ENCODE results near the gene TSLP. TPM values are rescaled to one million over a fixed set of nuclear protein-coding genes. Genes with fewer than 3 reads are reported as not detected.

The TSLP gene
- polyA plus RNA-seq, 3 donors: 0.11 TPM; not detected in 2

DNA sequence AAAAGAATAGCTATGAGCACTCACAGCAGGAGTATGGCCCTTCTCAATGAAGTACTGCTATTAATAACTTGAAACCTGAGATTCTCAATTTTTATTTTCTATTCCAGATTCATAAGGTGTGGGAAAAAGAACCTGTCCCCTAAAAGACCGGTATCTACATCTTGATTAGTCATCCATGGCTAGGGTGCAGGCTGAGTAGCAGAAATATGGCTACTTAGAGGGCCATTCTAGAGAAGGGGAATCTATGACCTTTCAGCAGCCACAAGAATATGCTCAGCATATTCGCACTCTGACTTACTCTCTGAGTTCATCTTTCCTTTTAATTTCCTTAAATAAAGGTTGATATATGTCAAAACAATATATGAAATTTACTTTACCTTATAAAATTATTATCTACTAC is 48.3 kb downstream of the TSLP start:
- H3K79me2 ChIP-seq (ENCODE audit: insufficient read depth, low read length): no peaks in the 10 kb centered on the region
- H3K4me3 ChIP-seq (replicated peaks in 1 of 3; ENCODE audit: low read depth in 2 of 3, low read length in 3 of 3): no peak overlapping the region
- intact Hi-C loops (cut with micrococcal nuclease): no loop called here
- H3K4me3 Mint-ChIP-seq: no peak overlapping the region
- no peak for TF ChIP-seq CTCF (IDR thresholded peaks at IDR 0.05)
- no peak overlapping the region for H3K27ac ChIP-seq (ENCODE audit: low read depth in 1 of 2, low read length in 2 of 2)
- no peak for DNase-seq
- H4K20me1 ChIP-seq (ENCODE audit: insufficient read depth, low read length): no peaks in the 10 kb centered on the region
- no peaks in the 10 kb centered on the region for H3K27me3 Mint-ChIP-seq (ENCODE audit: low read depth in 3 of 3)
- no peaks in the 10 kb centered on the region for H3K9me3 ChIP-seq (replicated peaks in 1 of 2; ENCODE audit: control insufficient read depth in 1 of 2, insufficient read depth in 1 of 2, low read length in 2 of 2)
- peaks cover 75 to 79% of the 10 kb centered on the region in 2 donors for H3K36me3 ChIP-seq (replicated peaks in 1 of 2; ENCODE audit: control insufficient read depth in 1 of 2, insufficient read depth in 2 of 2, low read length in 2 of 2)
- peaks cover 50 to 59% of the 10 kb centered on the region in 2 donors for H3K36me3 Mint-ChIP-seq
- H3K4me1 Mint-ChIP-seq: peaks cover 15% of the 10 kb centered on the region
- no peak overlapping the region for H3K4me2 ChIP-seq (replicated peaks; ENCODE audit: extremely low read depth, low read length, poor library complexity, severe bottlenecking)
- no CpG with 5 or more reads among the region's 2 CpGs for WGBS (ENCODE audit: insufficient coverage)
- no peak overlapping the region for H2AFZ ChIP-seq (ENCODE audit: insufficient read depth, low read depth, low read length, poor library complexity, severe bottlenecking)
- H3K4me1 ChIP-seq (ENCODE audit: control insufficient read depth in 1 of 2, insufficient read depth in 2 of 2, low read length in 2 of 2): peaks cover 13 to 17% of the 10 kb centered on the region in 2 donors
- no peaks in the 10 kb centered on the region for H3K27me3 ChIP-seq (ENCODE audit: control insufficient read depth in 2 of 2, insufficient read depth in 2 of 2, low read length in 2 of 2)
- no peak overlapping the region for H3K27ac Mint-ChIP-seq
- no peaks in the 10 kb centered on the region for H3K9me3 Mint-ChIP-seq
- H3K9ac ChIP-seq (ENCODE audit: insufficient read depth, low read length, poor library complexity, severe bottlenecking): no peak overlapping the region

GRCh38 chr5:111120911-111121310 is 49.4 kb downstream of the TSLP start:
- H3K4me2 ChIP-seq (replicated peaks; ENCODE audit: extremely low read depth, low read length, poor library complexity, severe bottlenecking): no peak overlapping the region
- peaks cover 13 to 16% of the 10 kb centered on the region in 2 donors for H3K4me1 ChIP-seq (ENCODE audit: control insufficient read depth in 1 of 2, insufficient read depth in 2 of 2, low read length in 2 of 2)
- H3K27ac Mint-ChIP-seq: no peak overlapping the region
- H3K27ac ChIP-seq (ENCODE audit: low read depth in 1 of 2, low read length in 2 of 2): no peak overlapping the region
- H3K9ac ChIP-seq (ENCODE audit: insufficient read depth, low read length, poor library complexity, severe bottlenecking): no peak overlapping the region
- intact Hi-C loops (cut with micrococcal nuclease): no loop called here
- no peak for TF ChIP-seq CTCF (IDR thresholded peaks at IDR 0.05)
- H3K36me3 Mint-ChIP-seq: peaks cover 54 to 63% of the 10 kb centered on the region in 2 donors
- H2AFZ ChIP-seq (ENCODE audit: insufficient read depth, low read depth, low read length, poor library complexity, severe bottlenecking): no peak overlapping the region
- no CpG with 5 or more reads among the region's 2 CpGs for WGBS (ENCODE audit: insufficient coverage)
- no peak for DNase-seq
- no peak overlapping the region for H3K4me3 Mint-ChIP-seq
- H3K79me2 ChIP-seq (ENCODE audit: insufficient read depth, low read length): no peaks in the 10 kb centered on the region
- no peak overlapping the region for H3K4me3 ChIP-seq (replicated peaks in 1 of 3; ENCODE audit: low read depth in 2 of 3, low read length in 3 of 3)
- H4K20me1 ChIP-seq (ENCODE audit: insufficient read depth, low read length): no peaks in the 10 kb centered on the region
- H3K9me3 ChIP-seq (replicated peaks in 1 of 2; ENCODE audit: control insufficient read depth in 1 of 2, insufficient read depth in 1 of 2, low read length in 2 of 2): no peaks in the 10 kb centered on the region
- no peaks in the 10 kb centered on the region for H3K27me3 Mint-ChIP-seq (ENCODE audit: low read depth in 3 of 3)
- no peaks in the 10 kb centered on the region for H3K9me3 Mint-ChIP-seq
- peaks cover 85 to 89% of the 10 kb centered on the region in 2 donors for H3K36me3 ChIP-seq (replicated peaks in 1 of 2; ENCODE audit: control insufficient read depth in 1 of 2, insufficient read depth in 2 of 2, low read length in 2 of 2)
- peaks cover 13% of the 10 kb centered on the region for H3K4me1 Mint-ChIP-seq
- no peaks in the 10 kb centered on the region for H3K27me3 ChIP-seq (ENCODE audit: control insufficient read depth in 2 of 2, insufficient read depth in 2 of 2, low read length in 2 of 2)

All from CD14-positive monocyte (primary cell).